Stimulated activated naive CD8-positive, alpha-beta T cell treated with anti-CD3 and anti-CD28 coated beads, Interleukin-15, amount 100 ng/mL, for 72 hours (primary cell): ENCODE data around the gene NFATC2.
A peak's percentile ranks its signal among the peaks of the same experiment; 100 is the strongest.

ENCODE experiments used
- ATAC-seq: fragments of 150-1000 bp; cut with Tn5 transposase; 2 replicates; pipeline ENCODE4 v1.10.0; 2021; ENCODE audit warnings: mild to moderate bottlenecking, moderate library complexity
- DNase-seq, 2 donors: peaks; one replicate each; pipeline ENCODE4 v3.0.0; 2021 to 2022
- H3K27ac Mint-ChIP-seq, 2 donors: one replicate each; pipeline ENCODE4 v1.8.0; 2022; ENCODE audit warnings: mild to moderate bottlenecking in 2 of 2, mixed read lengths in 2 of 2, moderate library complexity in 2 of 2
- H3K27me3 Mint-ChIP-seq: one replicate; pipeline ENCODE4 v1.8.0; 2022; ENCODE audit warnings: mixed read lengths
- H3K4me1 Mint-ChIP-seq: one replicate; pipeline ENCODE4 v1.8.0; 2022; ENCODE audit warnings: mild to moderate bottlenecking, mixed read lengths
- H3K4me3 Mint-ChIP-seq, 2 donors: one replicate each; pipeline ENCODE4 v1.8.0; 2022; ENCODE audit warnings: mild to moderate bottlenecking in 2 of 2, mixed read lengths in 2 of 2, moderate library complexity in 1 of 2
- H3K9me3 Mint-ChIP-seq, 2 donors: one replicate each; pipeline ENCODE4 v1.8.0; 2022; ENCODE audit warnings: mixed read lengths in 2 of 2

NFATC2 gene

GRCh38 chr20:51505566-51505965 is 37.0 kb downstream of the NFATC2 start:
- ATAC-seq (no peak), DNase-seq (no peak)
- Mint-ChIP-seq H3K9me3 (no peaks in the 10 kb centered on the region), H3K4me1 (peaks cover 62% of the 10 kb centered on the region), H3K27ac (no peak overlapping the region), H3K27me3 (no peaks in the 10 kb centered on the region), H3K4me3 (no peak overlapping the region)

GRCh38 chr20:51503376-51503775 is 39.1 kb downstream of the NFATC2 start:
- H3K4me1 Mint-ChIP-seq, result peaks cover 65% of the 10 kb centered on the region
- H3K27ac Mint-ChIP-seq, result no peak overlapping the region
- no peaks in the 10 kb centered on the region for H3K27me3 Mint-ChIP-seq
- no peak for DNase-seq
- no peak overlapping the region for H3K4me3 Mint-ChIP-seq
- H3K9me3 Mint-ChIP-seq, result peaks cover 5 to 7% of the 10 kb centered on the region in 2 donors
- no peak for ATAC-seq

- peak in 1 of 2 donors; percentile 38 for DNase-seq
- peak overlapping the region in 1 of 2 donors; percentile 23 for H3K4me3 Mint-ChIP-seq
Observed at GRCh38 chr20:51500936-51501335, 41.6 kb downstream of the NFATC2 start.

GRCh38 chr20:51500311-51500710 is 42.2 kb downstream of the NFATC2 start:
- ATAC-seq, result peak; percentile 93
- peaks cover 6 to 7% of the 10 kb centered on the region in 2 donors for H3K9me3 Mint-ChIP-seq
- DNase-seq, result peak; percentile 30 to 65
- peaks cover 80% of the 10 kb centered on the region for H3K4me1 Mint-ChIP-seq
- no peaks in the 10 kb centered on the region for H3K27me3 Mint-ChIP-seq
- peak overlapping the region in 1 of 2 donors; percentile 89 for H3K27ac Mint-ChIP-seq
- H3K4me3 Mint-ChIP-seq, result peak overlapping the region; percentile 6 to 21

More at GRCh38 chr20:51500936-51501335, 41.6 kb downstream of the NFATC2 start:
- Mint-ChIP-seq H3K27ac (no peak overlapping the region), H3K9me3 (peaks cover 6 to 7% of the 10 kb centered on the region in 2 donors), H3K4me1 (peaks cover 74% of the 10 kb centered on the region), H3K27me3 (no peaks in the 10 kb centered on the region)
- ATAC-seq, result peak; percentile 37

- peaks cover 6 to 7% of the 10 kb centered on the region in 2 donors for H3K9me3 Mint-ChIP-seq
- no peaks in the 10 kb centered on the region for H3K27me3 Mint-ChIP-seq
- H3K4me3 Mint-ChIP-seq, result peak overlapping the region; percentile 66 to 75
- peaks cover 94% of the 10 kb centered on the region for H3K4me1 Mint-ChIP-seq
- H3K27ac Mint-ChIP-seq, result peak overlapping the region; percentile 72 to 83
- DNase-seq (no peak), ATAC-seq (no peak)
Observed at GRCh38 chr20:51498765-51499540, 43.6 kb downstream of the NFATC2 start.

- Mint-ChIP-seq H3K9me3 (peaks cover 6 to 7% of the 10 kb centered on the region in 2 donors), H3K27ac (peak overlapping the region; percentile 72 to 83), H3K27me3 (no peaks in the 10 kb centered on the region), H3K4me1 (peaks cover 96% of the 10 kb centered on the region), H3K4me3 (peak overlapping the region; percentile 66 to 75)
- DNase-seq (peak; percentile 52 to 60), ATAC-seq (peak; percentile 51)
Observed at GRCh38 chr20:51497542-51498467, 44.7 kb downstream of the NFATC2 start.

- DNase-seq (no peak), ATAC-seq (no peak)
- H3K27me3 Mint-ChIP-seq, result no peaks in the 10 kb centered on the region
- peaks cover 6 to 7% of the 10 kb centered on the region in 2 donors for H3K9me3 Mint-ChIP-seq
- H3K27ac Mint-ChIP-seq, result peak overlapping the region; percentile 72 to 74
- peak overlapping the region; percentile 66 to 75 for H3K4me3 Mint-ChIP-seq
- peaks cover 96% of the 10 kb centered on the region for H3K4me1 Mint-ChIP-seq
Observed at GRCh38 chr20:51496964-51497363, 45.6 kb downstream of the NFATC2 start.

GRCh38 chr20:51495921-51496545 is 46.5 kb downstream of the NFATC2 start:
- peak overlapping the region; percentile 88 to 89 for H3K27ac Mint-ChIP-seq
- H3K4me1 Mint-ChIP-seq, result peaks cover 97% of the 10 kb centered on the region
- ATAC-seq (no peak), DNase-seq (no peak)
- H3K9me3 Mint-ChIP-seq, result peaks cover 6 to 7% of the 10 kb centered on the region in 2 donors
- peak overlapping the region; percentile 28 to 87 for H3K4me3 Mint-ChIP-seq
- H3K27me3 Mint-ChIP-seq, result no peaks in the 10 kb centered on the region

- H3K4me1 Mint-ChIP-seq, result peaks cover 100% of the 10 kb centered on the region
- H3K9me3 Mint-ChIP-seq, result peaks cover 6 to 7% of the 10 kb centered on the region in 2 donors
- peak overlapping the region; percentile 69 to 87 for H3K4me3 Mint-ChIP-seq
- DNase-seq, result no peak
- ATAC-seq, result no peak
- H3K27ac Mint-ChIP-seq, result peak overlapping the region; percentile 97 to 99
- no peaks in the 10 kb centered on the region for H3K27me3 Mint-ChIP-seq
Observed at GRCh38 chr20:51495291-51495690, 47.2 kb downstream of the NFATC2 start.

- DNase-seq, result peak in 1 of 2 donors; percentile 34
Observed at GRCh38 chr20:51494241-51495110, 48.0 kb downstream of the NFATC2 start.

GRCh38 chr20:51493346-51493791 is 49.1 kb downstream of the NFATC2 start:
- Mint-ChIP-seq H3K4me1 (peaks cover 100% of the 10 kb centered on the region), H3K27ac (peak overlapping the region in 1 of 2 donors; percentile 28), H3K4me3 (peak overlapping the region; percentile 69 to 87), H3K9me3 (peaks cover under 1% of the 10 kb centered on the region in 2 donors), H3K27me3 (no peaks in the 10 kb centered on the region)
- peak in 1 of 2 donors; percentile 42 for DNase-seq
- ATAC-seq, result peak; percentile 54

More at GRCh38 chr20:51494241-51495110, 48.0 kb downstream of the NFATC2 start:
- ATAC-seq, result no peak
- Mint-ChIP-seq H3K9me3 (peaks cover 6 to 7% of the 10 kb centered on the region in 2 donors), H3K4me1 (peaks cover 100% of the 10 kb centered on the region), H3K27me3 (no peaks in the 10 kb centered on the region), H3K4me3 (peak overlapping the region; percentile 69 to 87), H3K27ac (peak overlapping the region; percentile 97 to 99)

GRCh38 chr20:51492167-51493092 is 50.1 kb downstream of the NFATC2 start:
- DNase-seq, result no peak
- H3K27ac Mint-ChIP-seq, result peak overlapping the region; percentile 42 to 97

GRCh38 chr20:51491393-51491792 is 51.1 kb downstream of the NFATC2 start:
- Mint-ChIP-seq H3K9me3 (no peaks in the 10 kb centered on the region), H3K4me3 (no peak overlapping the region), H3K27ac (peak overlapping the region in 1 of 2 donors; percentile 97), H3K27me3 (no peaks in the 10 kb centered on the region), H3K4me1 (peaks cover 100% of the 10 kb centered on the region)
- DNase-seq (no peak), ATAC-seq (no peak)

More at GRCh38 chr20:51492167-51493092, 50.1 kb downstream of the NFATC2 start:
- ATAC-seq, result no peak
- Mint-ChIP-seq H3K9me3 (no peaks in the 10 kb centered on the region), H3K4me3 (peak overlapping the region in 1 of 2 donors; percentile 24), H3K4me1 (peaks cover 100% of the 10 kb centered on the region), H3K27me3 (no peaks in the 10 kb centered on the region)
